HAP-1 (cell line): ENCODE measurements around the gene GREB1L.
"Not testable (repeated sequence)": the region's sequence is repeated elsewhere in the genome, so short reads cannot be mapped to it uniquely, and the experiment has no call there.

ENCODE experiments used
- DNase-seq, 2 experiments: peaks; one replicate each; pipeline ENCODE4 v3.0.0-alpha.2; 2016 to 2020; ENCODE audit warnings: low spot score in 2 of 2
- H3K27me3 ChIP-seq: fragments of 250-450 bp; sonication (Bioruptor Pico); 2 replicates; pipeline ENCODE4 v1.5.1; 2020; ENCODE audit warnings: low read depth, mild to moderate bottlenecking, moderate library complexity
- H3K36me3 ChIP-seq: fragments of 250-450 bp; sonication (Bioruptor Pico); replicated peaks from 2 replicates; pipeline ENCODE4 v1.5.1; 2020; ENCODE audit warnings: mild to moderate bottlenecking
- H3K4me1 ChIP-seq: fragments of 250-450 bp; sonication (Bioruptor Pico); 2 replicates; pipeline ENCODE4 v1.5.1; 2020; ENCODE audit warnings: mild to moderate bottlenecking
- H3K4me3 ChIP-seq: fragments of 250-450 bp; sonication (Bioruptor Pico); 2 replicates; pipeline ENCODE4 v1.5.1; 2020; ENCODE audit warnings: mild to moderate bottlenecking, moderate library complexity
- H3K9me3 ChIP-seq: fragments of 250-450 bp; sonication (Bioruptor Pico); 2 replicates; pipeline ENCODE4 v1.5.1; 2020; ENCODE audit warnings: mild to moderate bottlenecking, moderate library complexity
- in situ Hi-C: fragments of 300-500 bp; cut with MboI; formaldehyde crosslinking; loops from 3 replicates; pipeline ENCODE4 v1.14.3; 2020; ENCODE audit warnings: low sequenced_read_pairs, inconsistent platforms, mixed read lengths

GREB1L gene

GRCh38 chr18:21300035-21300907, 58.2 kb downstream of the GREB1L start:
- Histone ChIP-seq H3K4me1 (peaks cover 22% of the 10 kb centered on the region), H3K27me3 (no peaks in the 10 kb centered on the region), H3K36me3 (no peaks in the 10 kb centered on the region), H3K4me3 (no peak overlapping the region), H3K9me3 (no peaks in the 10 kb centered on the region)
- in situ Hi-C loops, result no loop called here
- peak; percentile 10 to 91 for DNase-seq

GRCh38 chr18:21300908-21301200, 58.8 kb downstream of the GREB1L start:
- H3K27me3 ChIP-seq, result no peaks in the 10 kb centered on the region
- H3K4me3 ChIP-seq, result no peak overlapping the region
- DNase-seq, result no peak
- H3K9me3 ChIP-seq, result no peaks in the 10 kb centered on the region
- no peaks in the 10 kb centered on the region for H3K36me3 ChIP-seq
- in situ Hi-C loops, result no loop called here
- H3K4me1 ChIP-seq, result peaks cover 22% of the 10 kb centered on the region

- in situ Hi-C loops, result no loop called here
- Histone ChIP-seq H3K4me1 (peaks cover 22% of the 10 kb centered on the region), H3K4me3 (no peak overlapping the region), H3K36me3 (no peaks in the 10 kb centered on the region), H3K9me3 (no peaks in the 10 kb centered on the region), H3K27me3 (no peaks in the 10 kb centered on the region)
- DNase-seq, result no peak
Observed at GRCh38 chr18:21303445-21303844, 61.4 kb downstream of the GREB1L start.

- no peaks in the 10 kb centered on the region for H3K36me3 ChIP-seq
- no peak overlapping the region for H3K4me3 ChIP-seq
- H3K9me3 ChIP-seq, result no peaks in the 10 kb centered on the region
- H3K27me3 ChIP-seq, result no peaks in the 10 kb centered on the region
- peaks cover 22% of the 10 kb centered on the region for H3K4me1 ChIP-seq
- in situ Hi-C loops, result no loop called here
- DNase-seq, result no peak
Observed at GRCh38 chr18:21303895-21304294, 61.9 kb downstream of the GREB1L start.

- in situ Hi-C loops, result no loop called here
- no peak for DNase-seq
- peaks cover 12% of the 10 kb centered on the region for H3K4me1 ChIP-seq
- no peaks in the 10 kb centered on the region for H3K36me3 ChIP-seq
- no peaks in the 10 kb centered on the region for H3K27me3 ChIP-seq
- no peak overlapping the region for H3K4me3 ChIP-seq
- H3K9me3 ChIP-seq, result no peaks in the 10 kb centered on the region
Observed at GRCh38 chr18:21305621-21306020, 63.6 kb downstream of the GREB1L start.

GRCh38 chr18:21306368-21306767, 64.3 kb downstream of the GREB1L start:
- H3K27me3 ChIP-seq, result no peaks in the 10 kb centered on the region
- H3K9me3 ChIP-seq, result no peaks in the 10 kb centered on the region
- H3K4me1 ChIP-seq, result peaks cover 7% of the 10 kb centered on the region
- in situ Hi-C loops, result no loop called here
- H3K36me3 ChIP-seq, result no peaks in the 10 kb centered on the region
- no peak for DNase-seq
- no peak overlapping the region for H3K4me3 ChIP-seq

GRCh38 chr18:21307578-21307977, 65.5 kb downstream of the GREB1L start:
- in situ Hi-C loops, result no loop called here
- H3K27me3 ChIP-seq, result no peaks in the 10 kb centered on the region
- H3K4me1 ChIP-seq, result peaks cover 7% of the 10 kb centered on the region
- H3K9me3 ChIP-seq, result no peaks in the 10 kb centered on the region
- H3K4me3 ChIP-seq, result no peak overlapping the region
- no peaks in the 10 kb centered on the region for H3K36me3 ChIP-seq
- DNase-seq, result no peak

GRCh38 chr18:21309248-21309647, 67.2 kb downstream of the GREB1L start:
- H3K4me3 ChIP-seq, result no peak overlapping the region
- H3K36me3 ChIP-seq, result no peaks in the 10 kb centered on the region
- peaks cover 3% of the 10 kb centered on the region; the same call in 1 of the 2 replicates for H3K4me1 ChIP-seq
- DNase-seq, result no peak
- in situ Hi-C loops, result no loop called here
- H3K9me3 ChIP-seq, result no peaks in the 10 kb centered on the region
- H3K27me3 ChIP-seq, result no peaks in the 10 kb centered on the region

- H3K4me3 ChIP-seq, in situ Hi-C loops, H3K36me3 ChIP-seq, H3K27me3 ChIP-seq, DNase-seq, H3K9me3 ChIP-seq: not testable (repeated sequence)
- peaks cover 10% of the 10 kb centered on the region for H3K4me1 ChIP-seq
Observed at GRCh38 chr18:21311980-21312379, 69.9 kb downstream of the GREB1L start.

GRCh38 chr18:21313576-21313975, 71.5 kb downstream of the GREB1L start:
- no peak overlapping the region for H3K4me3 ChIP-seq
- H3K4me1 ChIP-seq, result peaks cover 10% of the 10 kb centered on the region
- H3K36me3 ChIP-seq, result no peaks in the 10 kb centered on the region; the same call in 1 of the 2 replicates
- no peaks in the 10 kb centered on the region for H3K9me3 ChIP-seq
- in situ Hi-C loops, result no loop called here
- no peak for DNase-seq
- H3K27me3 ChIP-seq, result no peaks in the 10 kb centered on the region

- H3K4me1 ChIP-seq, result peaks cover 10% of the 10 kb centered on the region
- H3K27me3 ChIP-seq, result no peaks in the 10 kb centered on the region
- in situ Hi-C loops, result no loop called here
- H3K36me3 ChIP-seq, result no peaks in the 10 kb centered on the region; the same call in 1 of the 2 replicates
- no peak for DNase-seq
- no peak overlapping the region for H3K4me3 ChIP-seq
- H3K9me3 ChIP-seq, result no peaks in the 10 kb centered on the region
Observed at GRCh38 chr18:21314724-21315123, 72.7 kb downstream of the GREB1L start.

- H3K36me3 ChIP-seq, H3K9me3 ChIP-seq, H3K4me3 ChIP-seq, in situ Hi-C loops, DNase-seq, H3K27me3 ChIP-seq: not testable (repeated sequence)
- peaks cover 10% of the 10 kb centered on the region for H3K4me1 ChIP-seq
Observed at GRCh38 chr18:21315126-21315525, 73.1 kb downstream of the GREB1L start.

GRCh38 chr18:21315741-21316197, 73.7 kb downstream of the GREB1L start:
- H3K9me3 ChIP-seq, result no peaks in the 10 kb centered on the region
- in situ Hi-C loops, result no loop called here
- peaks cover 10% of the 10 kb centered on the region for H3K4me1 ChIP-seq
- no peaks in the 10 kb centered on the region for H3K27me3 ChIP-seq
- no peaks in the 10 kb centered on the region; the same call in 1 of the 2 replicates for H3K36me3 ChIP-seq
- H3K4me3 ChIP-seq, result no peak overlapping the region
- peak in 1 of 2 experiments; percentile 53 for DNase-seq

- in situ Hi-C loops, result no loop called here
- Histone ChIP-seq H3K9me3 (no peaks in the 10 kb centered on the region), H3K36me3 (no peaks in the 10 kb centered on the region; the same call in 1 of the 2 replicates), H3K27me3 (no peaks in the 10 kb centered on the region), H3K4me1 (peaks cover 10% of the 10 kb centered on the region), H3K4me3 (no peak overlapping the region)
- no peak for DNase-seq
Observed at GRCh38 chr18:21316296-21316695, 74.3 kb downstream of the GREB1L start.
